Activated CD8-positive, alpha-beta memory T cell treated with anti-CD3 and anti-CD28 coated beads, Interleukin-2, amount 50 U/mL, for 1 hour (primary cell): ENCODE data around the gene ENDOU.
A peak's percentile ranks its signal among the peaks of the same experiment; 100 is the strongest.

Source experiments
- DNase-seq: peaks from one replicate; pipeline ENCODE4 v3.0.0-alpha.2; 2020; ENCODE audit errors: extremely low read depth

The ENDOU gene, protein sequence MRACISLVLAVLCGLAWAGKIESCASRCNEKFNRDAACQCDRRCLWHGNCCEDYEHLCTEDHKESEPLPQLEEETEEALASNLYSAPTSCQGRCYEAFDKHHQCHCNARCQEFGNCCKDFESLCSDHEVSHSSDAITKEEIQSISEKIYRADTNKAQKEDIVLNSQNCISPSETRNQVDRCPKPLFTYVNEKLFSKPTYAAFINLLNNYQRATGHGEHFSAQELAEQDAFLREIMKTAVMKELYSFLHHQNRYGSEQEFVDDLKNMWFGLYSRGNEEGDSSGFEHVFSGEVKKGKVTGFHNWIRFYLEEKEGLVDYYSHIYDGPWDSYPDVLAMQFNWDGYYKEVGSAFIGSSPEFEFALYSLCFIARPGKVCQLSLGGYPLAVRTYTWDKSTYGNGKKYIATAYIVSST

DNA sequence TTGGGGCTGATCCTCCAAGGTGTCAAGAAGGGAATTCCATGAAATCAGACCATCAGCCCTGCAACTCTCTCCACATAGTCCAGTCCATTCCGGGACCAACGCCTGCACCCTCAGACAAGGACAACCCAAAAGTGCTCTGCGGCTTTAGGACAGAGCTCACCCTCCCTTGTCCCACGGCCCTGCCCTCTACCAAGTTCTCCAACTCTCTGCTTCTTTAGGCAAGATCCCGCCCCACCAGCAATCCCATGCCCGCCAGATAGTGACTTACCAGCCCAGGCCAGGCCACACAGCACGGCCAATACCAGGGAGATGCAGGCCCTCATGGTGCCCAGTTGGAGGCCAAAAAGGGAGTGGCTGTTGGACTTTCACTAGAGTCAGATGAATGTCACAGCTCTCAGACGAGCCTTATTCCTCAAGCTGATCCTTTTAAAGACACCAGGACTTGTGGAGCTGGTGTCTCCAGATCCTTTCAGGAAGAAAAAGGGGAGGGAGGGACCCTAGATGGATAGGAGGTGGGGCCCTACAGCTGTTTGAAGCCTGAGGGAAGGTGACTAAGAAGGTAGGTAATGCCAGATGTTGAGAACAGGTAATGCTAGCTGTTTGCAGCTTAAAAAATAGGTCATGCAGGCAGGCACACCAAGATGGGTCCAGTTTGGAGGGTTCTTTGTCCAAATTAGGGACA, at the start of gene ENDOU:
Gene ENDOU (minus strand): TSS at position 400 of the 682 bp plus-strand sequence. CDS start 77 bp downstream, at position 323.
- DNase-seq: no peak

DNA sequence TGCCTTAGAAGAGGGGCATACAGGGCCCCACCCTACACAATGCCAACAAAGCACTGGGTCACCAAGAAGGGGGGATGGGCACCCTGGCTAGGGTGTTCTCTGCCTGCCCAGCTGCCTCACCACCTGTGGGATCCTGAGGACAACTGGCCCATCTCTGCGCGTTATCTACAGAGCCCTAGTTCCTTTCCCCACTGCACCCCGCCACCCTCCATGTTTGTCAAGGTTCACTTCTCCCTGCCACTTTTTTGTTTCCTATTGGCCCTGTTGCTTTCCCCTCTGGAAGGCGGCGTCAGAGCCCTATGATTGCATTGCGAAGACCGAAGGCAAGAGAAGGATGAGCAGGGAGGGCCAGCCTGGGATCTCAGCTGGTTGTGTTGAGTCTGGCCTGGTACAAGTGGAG, 49.4 kb upstream of the ENDOU start:
- no peak for DNase-seq

DNA sequence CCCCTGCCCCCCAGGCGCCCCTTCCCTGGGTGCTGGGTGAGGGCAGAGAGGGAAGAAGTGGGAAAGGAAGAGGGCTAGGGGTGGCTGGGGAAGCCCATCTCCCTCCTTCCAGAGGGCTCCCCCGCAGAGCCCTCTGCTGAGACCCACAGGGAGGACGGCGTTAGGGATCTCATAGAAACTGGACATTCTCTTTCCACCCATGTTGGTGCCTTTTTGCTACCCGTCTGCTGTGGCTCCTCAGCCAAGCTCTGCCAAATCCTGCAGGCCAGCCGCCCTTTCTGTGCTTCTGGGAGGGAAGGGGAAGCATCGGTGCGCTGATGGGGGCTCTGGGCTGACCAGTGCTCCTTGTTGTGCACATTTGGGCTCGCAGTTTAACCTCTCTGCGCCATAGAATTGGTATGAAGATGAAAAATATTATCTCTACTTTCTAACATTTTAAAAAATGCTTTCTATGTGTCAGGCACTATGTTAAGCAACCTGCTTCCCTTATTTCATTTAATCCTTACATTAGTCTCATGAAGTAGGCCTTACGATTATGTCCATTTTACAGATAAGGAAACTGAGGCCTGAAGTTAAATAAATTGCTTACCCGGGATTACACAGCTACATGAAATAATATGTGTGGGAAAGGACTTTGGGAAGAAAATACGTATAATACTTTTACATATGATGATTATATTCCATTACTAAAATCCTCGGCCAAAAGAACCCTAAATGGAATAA, 48.7 kb upstream of the ENDOU start:
- DNase-seq: no peak

DNA sequence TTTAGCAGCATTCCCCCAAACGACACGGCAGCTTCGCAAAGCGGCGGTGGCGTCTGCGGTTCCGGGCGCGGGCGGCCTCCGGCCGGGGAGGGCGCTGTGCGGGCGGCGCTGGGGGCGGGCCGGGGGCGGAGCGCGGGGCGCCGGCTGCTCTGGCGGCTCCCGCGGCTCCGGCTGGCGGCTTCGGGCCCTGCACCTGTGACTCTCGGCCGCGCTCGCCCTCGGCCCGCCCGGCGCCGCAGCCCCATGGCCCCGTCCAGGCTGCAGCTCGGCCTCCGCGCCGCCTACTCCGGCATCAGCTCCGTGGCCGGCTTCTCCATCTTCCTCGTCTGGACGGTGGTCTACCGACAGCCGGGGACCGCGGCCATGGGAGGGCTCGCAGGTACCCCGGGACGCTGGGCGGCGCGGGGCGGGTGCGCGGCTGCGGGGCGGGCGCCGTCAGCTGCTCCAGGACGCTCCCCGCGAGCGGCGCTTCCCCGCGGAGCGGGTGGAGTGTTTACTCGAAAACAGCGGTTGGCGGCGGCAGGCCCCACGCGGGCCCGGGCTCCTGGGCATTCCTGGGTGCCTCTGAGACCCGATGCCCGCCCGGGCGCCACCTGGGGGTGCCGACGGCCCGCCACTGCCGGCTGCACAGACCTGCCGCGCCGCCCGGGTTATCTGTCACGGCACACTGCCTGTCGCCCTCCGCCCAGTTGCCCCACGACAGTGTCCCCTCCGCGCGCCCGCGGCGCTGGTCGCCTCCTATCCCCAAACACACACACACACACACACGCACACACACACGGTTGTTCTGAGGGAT, 48.0 kb upstream of the ENDOU start, which contains the start of gene SLC48A1:
Gene SLC48A1 (plus strand): TSS at position 177 of the 796 bp plus-strand sequence. CDS start 67 bp downstream, at position 244.
- DNase-seq: no peak

DNA sequence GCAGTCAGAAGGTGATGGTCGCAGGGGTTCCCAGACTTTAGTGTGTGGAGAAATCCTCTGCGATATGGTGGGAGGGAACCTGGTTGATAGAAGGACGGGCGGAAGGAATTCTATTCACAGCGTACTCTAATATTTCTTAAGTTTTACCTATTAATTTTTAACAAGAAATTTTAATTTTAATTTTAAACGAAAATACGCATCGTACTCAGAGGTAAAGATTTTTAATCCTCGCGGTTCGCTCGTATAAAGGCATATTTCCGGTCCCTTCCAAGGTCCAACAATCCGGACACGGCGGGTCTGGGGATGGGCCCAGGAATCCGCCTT, 47.4 kb upstream of the ENDOU start:
- no peak for DNase-seq

DNA sequence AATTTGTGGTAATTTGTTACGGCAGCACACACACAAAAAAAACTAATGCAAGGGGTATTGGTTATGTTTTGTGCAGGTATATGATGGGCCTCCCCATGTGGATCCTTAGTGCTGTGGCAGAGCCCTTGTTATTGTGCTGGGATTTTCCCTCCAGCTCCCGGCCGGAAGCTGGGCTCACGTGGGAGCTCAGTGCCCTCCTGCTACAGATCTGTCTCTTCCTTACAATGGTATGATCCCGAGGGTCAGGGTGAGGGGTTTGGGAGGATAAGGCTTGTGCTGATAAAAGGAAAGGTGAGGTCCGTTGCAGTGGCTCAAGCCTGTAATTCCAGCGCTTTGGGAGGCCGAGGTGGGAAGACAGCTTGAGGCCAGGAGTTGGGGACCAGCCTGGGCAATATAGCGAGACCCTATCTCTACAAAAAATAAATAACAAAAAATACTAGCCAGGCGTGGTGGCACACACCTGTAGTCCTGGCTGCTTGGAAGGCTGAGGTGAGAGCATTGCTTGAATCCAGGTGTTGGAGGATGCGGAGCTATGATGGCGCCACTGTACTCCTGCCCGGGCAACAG, 46.9 kb upstream of the ENDOU start:
- DNase-seq: no peak

DNA sequence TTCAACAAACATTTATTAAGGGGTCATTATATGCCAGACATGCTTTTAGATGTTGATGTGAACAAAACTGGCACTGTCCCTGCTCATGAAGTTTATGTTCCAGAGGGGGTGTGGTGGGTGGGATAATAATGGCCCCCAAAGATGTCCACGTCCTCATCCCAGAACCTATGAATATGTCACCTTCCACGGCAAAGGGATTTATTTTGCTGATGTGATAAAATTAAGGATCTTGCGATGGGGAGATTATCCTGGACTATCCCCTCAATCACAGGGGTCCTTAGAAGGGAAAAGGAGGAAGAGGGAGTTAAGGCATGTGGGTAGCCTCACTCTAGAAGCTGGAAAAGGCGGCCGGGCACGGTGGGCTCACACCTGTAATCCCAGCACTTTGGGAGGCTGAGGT, 46.0 kb upstream of the ENDOU start:
- no peak for DNase-seq

DNA sequence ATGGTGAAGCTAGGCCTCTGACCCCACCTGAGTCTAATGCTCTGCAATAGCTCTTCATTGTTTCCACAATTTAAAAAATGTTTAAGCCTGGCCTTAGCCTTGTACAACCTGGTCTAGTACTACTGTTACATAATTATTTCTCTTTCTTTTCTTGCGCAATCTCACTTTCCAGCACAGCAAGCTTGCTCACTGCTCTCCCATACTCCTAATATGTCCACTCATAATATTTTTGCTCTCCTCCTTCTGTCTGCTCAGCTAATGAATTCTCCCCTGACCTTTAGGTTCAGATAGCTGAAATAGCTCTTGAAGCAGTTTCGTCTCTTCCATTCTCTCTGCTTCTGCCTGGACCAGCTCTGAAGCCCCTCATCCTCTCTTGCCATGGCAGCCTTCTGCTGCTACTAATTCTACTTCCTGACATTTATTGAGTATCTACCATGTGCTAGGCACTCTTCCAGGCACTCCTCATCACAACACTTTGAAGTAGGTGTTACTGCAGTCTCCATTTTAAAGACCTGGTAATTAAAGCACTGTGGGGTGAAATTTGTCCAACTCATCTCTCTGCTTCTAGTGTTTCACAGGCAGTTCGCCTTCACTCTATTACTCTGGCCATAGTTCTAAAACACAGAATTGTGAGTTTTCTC, 44.9 kb upstream of the ENDOU start:
- DNase-seq: no peak

DNA sequence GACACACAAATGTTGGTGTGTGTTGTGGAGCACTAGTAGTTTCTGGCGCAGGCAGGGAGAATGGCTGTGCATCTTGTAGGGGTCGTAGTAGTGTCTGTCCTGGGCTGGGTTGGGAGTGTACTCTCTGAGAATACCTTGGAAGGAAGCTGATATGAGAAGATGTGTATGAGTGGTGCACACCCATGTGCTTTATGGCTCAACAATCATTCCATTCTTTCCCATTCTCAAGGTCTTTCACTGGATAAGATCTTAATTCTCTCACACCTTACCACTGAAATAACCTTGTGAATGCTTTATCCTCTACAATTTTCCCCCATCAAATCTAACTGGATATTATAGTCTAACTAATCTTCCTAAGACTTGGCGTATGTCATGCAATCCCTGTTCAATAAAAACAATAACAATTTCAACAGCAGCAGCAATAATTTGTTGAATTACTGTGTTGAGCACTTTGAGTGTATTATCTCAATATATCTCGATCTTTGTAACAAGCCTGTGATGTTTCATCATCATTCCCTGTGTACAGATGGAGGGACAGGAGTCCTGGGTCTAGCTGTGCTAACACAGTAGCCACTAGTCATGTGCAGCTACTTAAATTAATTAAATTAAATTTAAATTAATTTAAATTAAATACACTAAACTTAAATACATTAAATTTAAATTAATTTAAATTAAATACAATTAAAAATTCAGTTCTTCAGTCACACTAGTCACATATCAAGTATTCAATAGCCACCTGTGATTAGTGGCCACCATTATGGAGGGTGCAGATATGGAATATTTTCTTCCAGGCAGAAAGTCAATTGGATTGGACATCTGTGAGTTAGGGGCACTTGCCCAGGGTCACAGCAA, 44.2 kb upstream of the ENDOU start:
- DNase-seq: no peak

DNA sequence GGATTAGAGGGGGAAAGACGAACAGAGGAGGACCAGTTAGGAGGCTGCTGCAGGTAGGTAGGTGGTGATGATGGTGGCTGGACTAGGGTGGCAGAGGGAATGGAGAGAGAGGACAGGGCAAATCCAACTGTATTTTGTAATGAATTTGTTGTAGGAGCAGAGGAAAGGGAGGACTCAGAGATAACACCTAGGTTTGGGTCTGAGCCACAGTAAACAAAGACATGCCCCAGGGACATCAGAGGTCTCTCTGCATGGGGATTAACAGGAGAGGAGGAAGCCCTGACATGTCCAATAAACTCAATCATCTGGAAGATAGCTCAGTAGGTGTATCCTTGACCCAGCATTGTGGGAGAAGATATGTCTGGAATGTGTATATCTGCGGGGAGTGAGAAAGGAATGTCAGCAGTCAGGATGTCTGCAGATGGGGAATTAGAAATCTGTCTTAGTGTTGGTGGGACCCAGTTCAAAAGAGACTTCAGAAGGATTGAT, 43.1 kb upstream of the ENDOU start:
- DNase-seq: no peak

DNA sequence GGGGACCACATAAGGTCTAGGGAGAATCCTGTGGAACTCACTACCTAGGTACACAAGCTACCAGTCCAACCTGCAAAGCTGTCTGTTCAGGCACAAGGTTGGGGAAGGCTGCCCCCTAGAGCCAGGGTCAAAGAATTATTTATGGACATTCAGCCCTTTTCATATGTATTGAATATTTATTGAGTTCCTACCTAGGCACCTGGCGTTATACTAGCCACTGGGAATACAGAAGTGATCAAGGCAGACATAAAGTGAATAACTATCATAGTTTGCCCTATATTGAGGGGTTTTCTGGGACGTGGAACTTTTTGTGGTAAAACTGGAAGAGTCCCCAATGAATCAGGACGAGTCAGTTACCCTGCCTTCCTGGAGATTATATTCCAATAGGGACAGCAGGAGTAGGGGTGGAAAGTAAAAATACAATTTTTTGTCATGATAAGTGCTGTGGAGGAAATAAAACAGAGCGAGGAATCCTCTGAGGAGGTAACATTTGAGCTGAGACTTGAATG, 42.0 kb upstream of the ENDOU start:
- peak; percentile 45 for DNase-seq

DNA sequence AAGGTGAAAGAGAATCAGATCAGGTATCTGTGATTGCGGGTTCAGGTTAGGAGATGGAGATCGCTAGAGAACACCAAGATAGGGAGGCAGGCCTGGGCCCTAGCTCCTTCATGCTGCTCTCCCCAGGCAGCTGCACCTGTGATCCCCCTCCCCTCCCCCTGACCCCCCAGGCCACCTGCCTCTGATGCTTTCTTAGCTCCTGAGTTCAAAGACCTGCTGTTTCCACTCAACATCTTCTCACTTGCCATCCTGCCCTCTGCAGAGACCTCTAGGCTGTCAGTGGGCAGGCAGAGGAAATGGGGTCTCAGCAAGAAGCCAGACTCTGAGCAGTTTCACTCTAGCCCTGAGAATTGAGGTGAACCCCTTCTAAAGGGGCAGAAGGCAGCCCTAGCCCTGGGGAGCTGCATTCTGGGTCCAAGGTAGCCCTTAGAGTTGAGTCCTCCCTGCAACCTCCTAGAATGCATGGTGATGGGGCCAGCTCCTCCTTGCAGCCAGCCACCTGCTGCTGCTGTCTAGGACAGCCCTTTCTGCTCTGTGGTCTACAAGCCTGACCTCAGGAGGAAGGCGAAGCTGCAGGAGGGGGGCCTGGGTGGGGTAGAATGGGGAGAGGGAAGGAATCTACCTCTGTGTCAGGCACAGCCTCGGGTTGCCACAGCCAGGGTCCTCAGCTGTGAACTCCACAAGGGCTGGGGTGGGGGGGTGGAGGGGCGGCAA, 41.4 kb upstream of the ENDOU start:
- no peak for DNase-seq

DNA sequence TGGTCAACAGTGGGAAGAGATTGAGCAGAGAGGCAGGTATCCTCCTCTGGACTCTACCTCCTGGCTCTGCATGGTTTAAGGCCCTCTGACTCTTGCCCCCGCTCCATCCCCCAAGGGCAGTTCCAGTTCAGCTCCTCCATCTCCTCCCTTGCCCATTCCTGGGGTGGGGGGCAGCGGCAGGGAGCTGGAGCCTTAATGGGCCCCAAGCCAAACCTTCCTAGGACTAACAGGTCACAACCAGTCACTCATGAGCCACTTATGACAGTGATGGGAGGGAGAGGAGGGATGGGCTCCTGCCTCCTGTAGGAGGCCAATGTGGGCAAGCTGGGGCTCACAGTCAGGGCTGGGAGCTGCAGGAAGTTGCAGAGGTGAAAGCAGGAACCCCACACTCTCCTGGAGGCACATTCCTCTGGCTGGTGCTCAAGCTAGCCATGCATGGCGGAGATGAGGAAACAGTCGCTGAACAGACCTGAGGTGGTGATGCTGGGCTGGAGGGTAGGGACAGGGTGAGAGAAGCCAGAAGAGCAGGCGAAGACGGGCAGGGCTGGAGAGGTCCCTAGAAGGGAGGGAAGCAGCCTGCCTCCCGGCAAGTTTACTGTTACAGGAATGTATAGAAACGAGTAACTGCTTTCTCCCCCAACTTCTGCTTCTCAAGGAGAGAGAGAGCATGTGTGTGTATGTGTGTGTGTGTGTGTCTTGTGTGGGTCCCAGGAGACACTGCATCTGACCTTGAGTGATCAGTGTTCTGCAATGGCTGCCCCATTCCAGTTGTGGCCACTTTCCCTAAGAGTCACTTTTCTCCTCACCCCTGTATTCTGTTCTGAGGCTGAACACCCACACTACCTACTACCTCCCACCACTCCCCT, 38.4 kb upstream of the ENDOU start:
- no peak for DNase-seq

DNA sequence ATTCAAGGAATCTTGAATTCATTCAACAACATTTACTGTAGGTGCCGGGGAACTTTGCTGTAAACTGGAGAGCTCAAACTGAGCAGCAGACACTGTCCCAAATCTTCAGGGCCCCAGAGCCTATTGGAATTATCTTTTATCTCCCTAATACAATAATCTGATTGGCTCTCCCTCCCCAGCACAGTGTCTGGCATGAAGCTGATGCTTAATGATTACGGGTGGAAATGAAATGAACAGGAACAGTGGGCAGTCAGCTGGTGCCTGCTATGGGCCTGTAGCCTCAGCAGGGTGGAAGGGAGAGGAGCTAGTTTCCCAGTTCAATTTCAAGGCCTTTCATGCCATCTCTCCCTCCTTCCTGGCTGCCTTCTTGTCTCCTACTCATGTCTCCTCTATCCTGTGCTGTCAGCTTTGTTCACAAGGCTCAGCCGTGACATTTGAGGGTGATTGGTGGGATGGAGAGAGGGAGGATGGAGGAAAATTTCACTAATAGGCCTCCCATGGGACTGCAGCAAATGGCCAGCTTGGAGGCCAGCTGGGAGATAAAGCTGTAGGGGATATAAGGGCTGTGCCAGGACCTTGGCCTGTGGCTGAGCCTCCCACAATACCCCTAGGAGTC, 37.7 kb upstream of the ENDOU start:
- DNase-seq: no peak

DNA sequence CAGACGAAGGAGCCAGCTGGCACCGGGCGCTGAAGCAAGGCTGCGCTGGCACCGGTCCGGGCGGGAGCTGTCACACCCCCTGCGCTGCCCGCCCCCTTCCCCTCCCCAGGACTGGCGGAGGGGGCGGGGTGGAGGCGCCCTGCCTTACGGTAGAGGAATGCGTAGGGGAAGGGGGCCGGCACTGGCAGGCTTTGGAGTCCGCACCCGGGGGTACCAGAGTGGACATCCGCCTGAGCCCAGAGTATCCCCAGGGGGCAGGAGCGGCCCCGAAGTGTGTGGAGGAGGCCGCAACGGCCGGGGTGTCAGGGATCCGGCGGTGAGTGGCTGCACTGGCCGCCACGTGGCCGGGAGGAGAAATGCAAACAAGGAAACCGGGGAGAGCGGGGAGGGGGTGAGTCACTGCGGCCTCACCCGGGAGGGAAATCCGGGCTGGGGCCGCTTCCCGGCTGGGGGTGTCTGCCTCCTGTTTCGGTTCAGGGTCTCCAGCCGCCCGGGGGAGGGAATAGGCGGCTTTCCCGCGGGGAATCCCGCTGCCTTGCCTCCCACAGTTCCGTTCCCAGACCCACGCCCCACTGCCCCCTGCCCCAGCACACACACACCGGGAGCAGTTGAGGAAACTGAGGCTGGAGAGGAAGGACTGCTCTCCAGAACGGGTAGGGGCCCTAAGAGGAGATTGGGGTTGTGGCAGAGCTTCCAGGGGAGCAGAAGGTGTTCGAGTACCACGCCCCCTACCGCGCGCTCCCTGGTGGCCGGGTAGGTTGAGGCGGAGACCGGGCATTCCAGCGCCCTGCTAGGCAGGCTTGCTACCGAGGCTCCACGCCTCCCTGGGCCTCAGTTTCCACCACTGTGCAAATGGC, 33.8 kb upstream of the ENDOU start, which contains the start of gene RAPGEF3:
Gene RAPGEF3 (minus strand): TSS at position 47 of the 857 bp plus-strand sequence. CDS start 324 bp downstream, outside the sequence.
- no peak for DNase-seq

DNA sequence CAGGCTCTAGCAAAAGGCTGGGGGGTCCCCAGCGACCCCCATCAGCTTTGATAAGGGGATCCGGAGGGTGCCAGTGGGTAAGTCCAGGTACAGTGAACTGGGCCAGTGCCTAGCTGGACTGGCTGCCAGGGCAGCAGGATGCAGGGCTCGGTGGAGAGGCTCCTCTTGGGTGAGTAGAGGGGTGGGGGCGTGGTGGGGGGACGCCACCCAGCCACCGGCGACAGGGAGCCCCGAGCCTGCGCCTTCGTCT, 33.2 kb upstream of the ENDOU start:
- DNase-seq: no peak
